ENCODE data around the gene LRAT.

Gene LRAT

GRCh38 chr4:154778264-154778663, 34.5 kb downstream of the LRAT start:
- no peak for DNase-seq

- DNase-seq, result no peak
These were observed 35.7 kb downstream of the LRAT start for GRCh38 chr4:154779362-154779947.

- DNase-seq, result no peak
These were observed 37.6 kb downstream of the LRAT start, which contains the start of gene RBM46 for GRCh38 chr4:154781126-154781982. Gene RBM46 (plus strand): TSS chr4:154781272. CDS start chr4:154796753, 15,481 bp downstream.

- DNase-seq, result no peak
These were observed 38.1 kb downstream of the LRAT start for GRCh38 chr4:154781983-154782293.
